Ishikawa (cell line): ENCODE data around the gene PTPRD.

Experiments used
- CEBPB ChIP-seq: IDR thresholded peaks from 2 replicates; pipeline ENCODE4 v1.6.1; 2012
- CREB1 ChIP-seq: IDR thresholded peaks from 2 replicates; pipeline ENCODE4 v1.6.1; 2012; ENCODE audit warnings: low read depth
- EGR1 ChIP-seq: IDR thresholded peaks from 2 replicates; pipeline ENCODE4 v1.6.1; 2012
- EP300 ChIP-seq: IDR thresholded peaks from 2 replicates; pipeline ENCODE4 v1.6.1; 2012; ENCODE audit warnings: borderline replicate concordance
- FOXM1 ChIP-seq: IDR thresholded peaks from 2 replicates; pipeline ENCODE4 v1.6.1; 2012; ENCODE audit warnings: low read depth, borderline replicate concordance
- NFIC ChIP-seq: IDR thresholded peaks from 2 replicates; pipeline ENCODE4 v1.6.1; 2012
- RAD21 ChIP-seq: IDR thresholded peaks from 2 replicates; pipeline ENCODE4 v1.6.1; 2012; ENCODE audit warnings: low read depth
- TAF1 ChIP-seq: IDR thresholded peaks from 2 replicates; pipeline ENCODE4 v1.6.1; 2012; ENCODE audit warnings: low read depth, mild to moderate bottlenecking
- TCF12 ChIP-seq: IDR thresholded peaks from 2 replicates; pipeline ENCODE4 v1.6.1; 2012; ENCODE audit warnings: low read depth
- TEAD4 ChIP-seq: IDR thresholded peaks from 2 replicates; pipeline ENCODE4 v1.6.1; 2012
- YY1 ChIP-seq: IDR thresholded peaks from 2 replicates; pipeline ENCODE4 v1.6.1; 2012; ENCODE audit warnings: low read depth
- ZBTB7A ChIP-seq: IDR thresholded peaks from 2 replicates; pipeline ENCODE4 v1.6.1; 2012; ENCODE audit warnings: low read depth
- TF ChIP-seq, protein P1 (sequence below): IDR thresholded peaks from 2 replicates; pipeline ENCODE4 v1.6.1; 2012
- TF ChIP-seq, protein P2 (sequence below): IDR thresholded peaks from 2 replicates; pipeline ENCODE4 v1.6.1; 2012
- TF ChIP-seq, protein P3 (sequence below): IDR thresholded peaks from 2 replicates; pipeline ENCODE4 v1.6.1; 2012; ENCODE audit warnings: low read depth, mild to moderate bottlenecking

The PTPRD gene

DNA sequence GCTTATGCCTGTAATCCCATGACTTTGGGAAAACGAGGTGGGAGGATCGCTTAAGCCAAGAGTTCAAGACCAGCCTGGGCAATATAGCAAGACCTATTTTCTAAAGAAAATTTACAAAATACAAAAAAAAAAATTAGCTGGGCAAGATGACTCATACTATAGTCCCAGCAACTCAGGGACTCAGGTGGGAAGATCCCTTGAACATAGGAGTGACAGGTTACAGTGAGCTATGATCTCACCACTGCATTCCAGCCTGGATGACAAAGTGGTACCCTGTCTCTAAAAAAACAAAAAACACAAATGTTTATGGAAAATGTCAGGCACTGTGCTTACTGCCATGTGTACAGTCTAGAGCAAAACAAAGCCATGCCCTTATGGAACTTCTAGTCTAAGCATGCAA is 1989.9 kb downstream of the PTPRD start:
- TF ChIP-seq RAD21 (no peak), NFIC (no peak), YY1 (no peak), CEBPB (no peak), ZBTB7A (no peak), TAF1 (no peak), TEAD4 (no peak), EGR1 (no peak), CREB1 (no peak), TCF12 (no peak), FOXM1 (no peak), EP300 (no peak)
- TF ChIP-seq, protein P1, sequence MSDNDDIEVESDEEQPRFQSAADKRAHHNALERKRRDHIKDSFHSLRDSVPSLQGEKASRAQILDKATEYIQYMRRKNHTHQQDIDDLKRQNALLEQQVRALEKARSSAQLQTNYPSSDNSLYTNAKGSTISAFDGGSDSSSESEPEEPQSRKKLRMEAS: no peak
- TF ChIP-seq, protein P2, sequence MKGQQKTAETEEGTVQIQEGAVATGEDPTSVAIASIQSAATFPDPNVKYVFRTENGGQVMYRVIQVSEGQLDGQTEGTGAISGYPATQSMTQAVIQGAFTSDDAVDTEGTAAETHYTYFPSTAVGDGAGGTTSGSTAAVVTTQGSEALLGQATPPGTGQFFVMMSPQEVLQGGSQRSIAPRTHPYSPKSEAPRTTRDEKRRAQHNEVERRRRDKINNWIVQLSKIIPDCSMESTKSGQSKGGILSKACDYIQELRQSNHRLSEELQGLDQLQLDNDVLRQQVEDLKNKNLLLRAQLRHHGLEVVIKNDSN: no peak
- TF ChIP-seq, protein P3, sequence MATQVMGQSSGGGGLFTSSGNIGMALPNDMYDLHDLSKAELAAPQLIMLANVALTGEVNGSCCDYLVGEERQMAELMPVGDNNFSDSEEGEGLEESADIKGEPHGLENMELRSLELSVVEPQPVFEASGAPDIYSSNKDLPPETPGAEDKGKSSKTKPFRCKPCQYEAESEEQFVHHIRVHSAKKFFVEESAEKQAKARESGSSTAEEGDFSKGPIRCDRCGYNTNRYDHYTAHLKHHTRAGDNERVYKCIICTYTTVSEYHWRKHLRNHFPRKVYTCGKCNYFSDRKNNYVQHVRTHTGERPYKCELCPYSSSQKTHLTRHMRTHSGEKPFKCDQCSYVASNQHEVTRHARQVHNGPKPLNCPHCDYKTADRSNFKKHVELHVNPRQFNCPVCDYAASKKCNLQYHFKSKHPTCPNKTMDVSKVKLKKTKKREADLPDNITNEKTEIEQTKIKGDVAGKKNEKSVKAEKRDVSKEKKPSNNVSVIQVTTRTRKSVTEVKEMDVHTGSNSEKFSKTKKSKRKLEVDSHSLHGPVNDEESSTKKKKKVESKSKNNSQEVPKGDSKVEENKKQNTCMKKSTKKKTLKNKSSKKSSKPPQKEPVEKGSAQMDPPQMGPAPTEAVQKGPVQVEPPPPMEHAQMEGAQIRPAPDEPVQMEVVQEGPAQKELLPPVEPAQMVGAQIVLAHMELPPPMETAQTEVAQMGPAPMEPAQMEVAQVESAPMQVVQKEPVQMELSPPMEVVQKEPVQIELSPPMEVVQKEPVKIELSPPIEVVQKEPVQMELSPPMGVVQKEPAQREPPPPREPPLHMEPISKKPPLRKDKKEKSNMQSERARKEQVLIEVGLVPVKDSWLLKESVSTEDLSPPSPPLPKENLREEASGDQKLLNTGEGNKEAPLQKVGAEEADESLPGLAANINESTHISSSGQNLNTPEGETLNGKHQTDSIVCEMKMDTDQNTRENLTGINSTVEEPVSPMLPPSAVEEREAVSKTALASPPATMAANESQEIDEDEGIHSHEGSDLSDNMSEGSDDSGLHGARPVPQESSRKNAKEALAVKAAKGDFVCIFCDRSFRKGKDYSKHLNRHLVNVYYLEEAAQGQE: no peak

DNA sequence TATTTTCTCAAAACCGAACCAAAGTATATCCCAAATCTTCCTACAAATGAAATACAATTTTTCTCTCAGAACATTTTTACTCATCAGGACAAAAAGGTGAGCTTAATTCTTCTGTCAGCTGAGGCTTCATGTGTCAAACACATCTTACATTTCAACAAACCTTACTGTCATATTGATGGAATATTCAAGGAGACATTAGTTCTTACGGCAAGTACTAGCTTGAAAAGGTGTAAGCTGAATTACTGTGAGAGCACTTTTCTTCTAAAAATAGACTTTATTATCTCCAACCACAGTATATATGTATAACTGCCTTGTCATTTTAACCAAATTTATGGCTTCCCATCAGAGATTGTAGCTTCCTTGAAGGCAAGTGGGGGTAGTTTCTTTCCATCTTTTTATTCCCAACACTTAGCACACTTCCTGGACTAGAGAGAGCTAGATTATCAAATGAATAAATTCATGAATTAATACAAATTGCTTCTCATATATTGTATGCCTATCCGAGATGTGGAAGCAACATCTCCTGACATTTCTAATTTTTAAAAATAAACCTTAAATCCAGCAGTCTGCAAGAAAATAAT is 1990.5 kb downstream of the PTPRD start:
- TF ChIP-seq TCF12 (no peak), NFIC (no peak), RAD21 (no peak), EGR1 (no peak), EP300 (no peak), CEBPB (no peak), ZBTB7A (no peak), FOXM1 (no peak), CREB1 (no peak), TEAD4 (no peak), TAF1 (no peak)
- TF ChIP-seq, protein P3: no peak
- TF ChIP-seq, protein P1: no peak

DNA sequence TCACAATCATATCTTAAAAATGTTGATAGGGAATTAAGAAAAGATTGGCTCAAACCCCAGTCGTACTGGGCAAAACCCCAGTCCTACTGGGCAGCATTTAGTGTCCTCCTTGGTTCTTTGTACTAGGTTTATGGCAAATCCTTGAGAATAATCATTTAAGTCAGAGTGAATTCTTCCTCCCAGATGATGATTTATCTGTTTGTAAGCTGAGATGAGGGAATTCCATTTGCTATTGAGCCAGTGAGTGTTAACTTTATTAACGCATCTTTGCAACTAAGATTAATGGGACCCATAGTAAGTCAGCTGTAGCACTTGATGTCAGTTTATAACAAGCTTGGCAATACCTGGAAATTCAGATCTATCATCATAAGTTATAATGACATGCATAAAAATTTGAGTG is 1991.4 kb downstream of the PTPRD start:
- TF ChIP-seq YY1 (no peak), TEAD4 (no peak), NFIC (no peak), EP300 (no peak), TAF1 (no peak), FOXM1 (no peak), TCF12 (no peak), RAD21 (no peak), CEBPB (no peak), ZBTB7A (no peak), EGR1 (no peak), CREB1 (no peak)
- TF ChIP-seq, protein P1: no peak
- TF ChIP-seq, protein P2: no peak
- TF ChIP-seq, protein P3: no peak

DNA sequence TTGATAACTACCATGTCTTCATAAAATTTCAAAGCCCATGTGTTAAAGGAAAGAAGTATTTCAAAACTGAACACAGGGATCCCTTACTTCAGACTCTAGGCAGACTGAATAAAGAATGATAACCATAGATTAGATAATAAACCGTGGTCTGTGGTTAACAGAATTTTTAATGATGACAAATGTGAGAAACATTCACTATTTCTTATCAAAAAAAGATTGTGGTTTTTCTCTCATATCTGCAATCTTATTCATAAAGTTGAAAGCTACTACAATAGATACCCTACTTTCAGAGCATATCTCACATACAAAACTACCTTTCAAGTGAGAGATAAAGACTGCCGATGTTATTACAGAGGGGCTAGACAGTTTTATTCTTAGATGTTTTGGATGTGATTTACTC is 1996.4 kb downstream of the PTPRD start:
- TF ChIP-seq, protein P2: no peak
- TF ChIP-seq FOXM1 (no peak), EP300 (no peak), YY1 (no peak), TEAD4 (no peak), NFIC (no peak), ZBTB7A (no peak), TCF12 (no peak), TAF1 (no peak), EGR1 (no peak), CREB1 (no peak), CEBPB (no peak), RAD21 (no peak)
- TF ChIP-seq, protein P3: no peak
- TF ChIP-seq, protein P1: no peak
